ENCODE data around the gene ANGPTL2.

ANGPTL2 gene

DNA sequence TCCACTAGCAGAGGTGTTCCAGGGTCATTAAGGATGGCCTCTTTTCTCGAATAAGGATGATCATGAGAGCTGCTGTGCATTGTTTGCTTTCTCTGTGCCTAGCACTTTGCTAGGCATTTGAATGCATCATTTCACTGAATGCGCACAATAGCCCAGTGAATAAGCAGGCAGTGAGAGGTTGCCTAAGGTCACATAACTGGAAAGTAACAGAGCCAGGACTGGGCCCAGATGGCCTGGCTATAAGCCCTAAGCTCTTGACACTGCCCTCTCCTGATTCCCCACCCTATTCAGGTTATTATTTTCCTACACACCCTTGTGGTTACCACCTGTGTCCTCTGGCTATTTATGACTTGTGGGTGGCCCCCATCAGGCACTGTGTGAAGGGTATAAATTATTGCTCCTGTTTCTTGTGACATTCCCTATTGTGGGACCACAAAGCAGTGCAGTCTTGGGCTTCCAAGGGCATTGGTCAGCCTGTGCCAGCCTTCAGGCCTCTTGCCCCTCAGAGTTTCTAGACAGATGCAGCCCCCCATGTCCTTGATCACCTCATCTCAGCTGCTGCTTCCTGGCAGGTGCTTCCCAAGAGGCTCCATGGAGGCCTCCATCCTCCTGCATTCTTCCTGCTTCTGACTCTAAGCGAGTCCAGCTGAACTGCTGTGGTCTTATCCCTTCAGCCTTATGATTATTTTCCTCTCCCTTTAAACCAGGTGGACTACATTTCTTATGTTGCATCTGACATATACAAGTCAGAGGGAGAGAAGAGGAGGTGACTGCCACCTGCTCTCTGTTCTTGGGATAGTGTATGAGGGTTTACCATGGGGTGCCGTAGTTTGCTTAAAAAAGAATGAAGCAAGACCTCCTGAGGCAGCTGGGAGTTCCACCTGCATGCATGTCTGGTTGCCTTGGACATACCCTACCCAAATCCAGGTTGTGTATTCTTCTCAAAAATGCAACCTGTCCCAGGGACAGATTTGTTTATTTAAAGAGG, 47.6 kb downstream of the ANGPTL2 start:
- no peak for DNase-seq

DNA sequence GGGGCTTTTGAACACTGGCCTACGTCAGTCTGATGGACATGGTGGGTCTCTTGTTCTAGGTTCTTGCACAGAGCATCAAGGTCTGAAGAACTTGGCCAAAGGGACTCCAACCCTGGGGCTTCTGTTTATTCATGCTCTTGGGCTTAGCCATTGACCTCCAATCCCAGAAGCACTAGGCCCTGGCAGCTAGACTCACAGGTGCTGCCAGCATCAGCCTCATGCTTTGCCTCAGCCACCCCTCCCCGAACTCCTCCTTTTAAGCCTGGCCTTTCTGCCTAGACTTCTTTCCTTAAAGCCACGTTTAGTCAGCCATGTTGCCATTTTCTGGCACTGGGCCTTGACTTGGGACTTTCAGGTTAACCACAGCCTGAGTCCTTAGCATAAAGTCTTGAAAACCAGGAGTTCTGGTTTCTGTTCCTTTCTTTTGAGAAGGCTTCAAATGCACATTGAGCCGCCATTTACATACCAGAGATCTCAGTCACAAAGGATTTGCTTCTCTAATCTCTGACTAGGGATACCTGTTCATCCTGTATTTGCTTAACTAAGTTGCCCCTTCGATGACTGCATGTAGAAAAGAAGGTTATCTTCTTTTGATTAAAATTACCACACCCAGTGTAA, 54.7 kb downstream of the ANGPTL2 start:
- peak; percentile 86 for DNase-seq

- DNase-seq, result peak; percentile 53
Observed at GRCh38 chr9:127066851-127067136, 55.6 kb downstream of the ANGPTL2 start.

DNA sequence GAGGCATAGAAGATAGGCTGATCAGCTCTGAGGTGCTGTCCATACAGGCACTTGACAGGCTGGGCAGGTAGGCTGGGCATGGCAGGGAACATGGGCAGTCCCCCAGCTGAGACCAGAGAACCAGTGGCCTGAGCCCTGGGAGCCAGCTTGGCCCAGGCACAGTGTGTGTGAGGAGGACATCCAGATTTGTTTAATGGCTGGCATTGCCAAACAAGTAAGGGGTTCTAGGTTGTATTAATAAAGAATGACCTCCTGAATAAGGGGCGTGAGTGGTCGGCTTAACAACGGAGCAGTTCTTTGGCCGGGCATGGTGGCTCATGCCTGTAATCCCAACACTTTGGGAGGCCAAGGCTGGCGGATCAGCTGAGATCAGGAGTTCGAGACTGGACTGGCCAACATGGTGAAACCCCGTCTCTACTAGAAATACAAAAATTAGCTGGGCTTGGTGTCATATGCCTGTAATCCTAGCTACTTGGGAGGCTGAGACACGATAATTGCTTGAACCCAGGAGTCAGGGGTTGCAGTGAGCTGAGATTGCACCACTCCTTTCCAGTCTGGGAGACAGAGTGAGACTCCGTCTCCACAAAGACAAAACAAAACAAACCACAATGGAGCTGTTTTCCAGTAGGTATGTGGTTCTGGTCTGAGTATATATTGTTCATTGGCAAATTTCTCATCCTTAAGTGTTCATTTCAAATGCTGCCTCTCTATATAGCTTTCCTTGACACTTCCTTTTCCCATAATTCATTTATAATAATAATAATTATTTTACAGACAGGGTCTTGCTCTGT, 56.2 kb downstream of the ANGPTL2 start:
- no peak for DNase-seq

DNA sequence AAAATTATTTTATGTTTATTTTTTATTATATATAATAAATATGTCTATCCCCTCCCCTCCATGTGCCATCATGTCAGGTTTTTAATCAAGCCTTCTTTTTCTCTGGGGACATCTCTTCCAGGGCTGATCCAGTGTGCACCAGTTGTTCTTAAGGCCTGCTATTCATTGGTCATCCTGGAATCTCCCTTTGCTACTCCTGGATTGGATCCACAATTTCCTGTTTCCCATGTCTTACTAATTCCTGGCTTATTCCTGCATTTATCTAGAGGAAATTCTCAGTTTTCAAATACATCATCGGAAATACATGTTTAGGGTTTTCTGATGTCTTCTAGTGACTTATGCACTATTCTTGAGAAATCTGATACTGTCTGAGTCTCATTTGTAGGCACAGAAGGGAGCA, 56.8 kb downstream of the ANGPTL2 start:
- no peak for DNase-seq

DNA sequence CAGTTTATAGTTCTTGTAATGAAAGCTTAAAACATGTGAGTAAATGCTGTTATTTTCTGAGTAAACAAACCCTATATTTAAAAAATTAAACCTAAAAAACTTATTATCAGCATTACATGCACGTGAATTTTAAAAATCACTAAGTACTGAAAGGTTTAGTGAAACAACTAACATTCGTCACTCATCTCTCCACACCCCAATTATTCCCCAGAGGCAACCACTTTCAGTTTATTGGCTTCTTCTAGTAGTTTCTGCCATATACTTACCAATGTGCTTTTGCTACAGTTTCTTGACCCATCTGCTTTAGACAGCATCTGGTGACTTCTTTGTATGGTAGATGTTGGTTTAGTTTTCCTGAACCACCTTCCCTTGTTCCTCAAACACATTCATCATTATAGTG, 58.1 kb downstream of the ANGPTL2 start:
- DNase-seq, result no peak

- no peak for DNase-seq
Observed at GRCh38 chr9:127061411-127061810, 61.0 kb downstream of the ANGPTL2 start.

DNA sequence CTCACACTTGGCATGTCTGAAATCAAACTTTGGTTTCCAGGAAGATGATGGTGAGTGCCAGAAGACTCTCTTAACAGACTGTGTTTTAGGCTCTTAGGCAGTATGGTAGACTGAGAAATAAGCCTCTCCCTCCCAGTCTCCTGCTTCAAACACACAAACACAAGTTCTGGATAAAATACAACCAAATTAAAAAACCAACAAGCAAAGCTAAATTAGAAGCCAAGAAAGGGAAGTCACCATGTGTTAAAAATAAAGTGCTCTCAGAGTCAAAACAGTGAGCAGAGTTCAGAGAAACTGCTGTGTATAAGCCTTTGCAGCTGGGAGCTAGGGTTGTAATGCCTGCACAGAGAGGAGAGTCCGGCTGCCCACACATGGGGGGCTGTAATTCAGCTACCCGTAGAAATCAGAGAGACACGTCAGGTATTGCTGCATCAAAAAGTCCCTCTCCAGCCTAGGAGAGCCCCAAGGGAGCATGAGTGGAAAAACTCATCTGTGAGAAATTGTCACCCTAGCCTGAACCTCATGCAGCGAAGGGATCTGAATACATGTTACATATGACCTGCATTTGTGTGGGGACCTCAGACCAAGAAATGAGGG, 62.6 kb downstream of the ANGPTL2 start:
- DNase-seq, result peak; percentile 29

GRCh38 chr9:127059030-127059429, 63.4 kb downstream of the ANGPTL2 start:
- DNase-seq, result no peak

DNA sequence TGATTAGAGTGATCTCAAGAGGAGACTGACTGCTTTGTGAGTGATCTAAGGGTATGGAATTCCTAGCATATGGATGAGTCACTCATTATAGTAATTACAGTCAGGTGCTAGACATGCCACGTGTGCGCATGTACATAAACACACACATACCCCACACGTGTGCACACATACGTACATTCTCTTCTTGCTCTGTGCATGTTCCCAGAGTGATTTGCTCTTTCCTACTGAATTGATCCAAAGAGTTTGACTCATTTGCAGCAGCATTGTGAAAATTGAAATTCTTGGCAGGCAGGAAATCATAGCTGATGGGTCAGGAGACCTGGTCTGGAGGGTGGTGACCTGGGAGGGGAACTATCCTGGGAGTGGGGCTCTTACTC, 63.8 kb downstream of the ANGPTL2 start:
- no peak for DNase-seq

DNA sequence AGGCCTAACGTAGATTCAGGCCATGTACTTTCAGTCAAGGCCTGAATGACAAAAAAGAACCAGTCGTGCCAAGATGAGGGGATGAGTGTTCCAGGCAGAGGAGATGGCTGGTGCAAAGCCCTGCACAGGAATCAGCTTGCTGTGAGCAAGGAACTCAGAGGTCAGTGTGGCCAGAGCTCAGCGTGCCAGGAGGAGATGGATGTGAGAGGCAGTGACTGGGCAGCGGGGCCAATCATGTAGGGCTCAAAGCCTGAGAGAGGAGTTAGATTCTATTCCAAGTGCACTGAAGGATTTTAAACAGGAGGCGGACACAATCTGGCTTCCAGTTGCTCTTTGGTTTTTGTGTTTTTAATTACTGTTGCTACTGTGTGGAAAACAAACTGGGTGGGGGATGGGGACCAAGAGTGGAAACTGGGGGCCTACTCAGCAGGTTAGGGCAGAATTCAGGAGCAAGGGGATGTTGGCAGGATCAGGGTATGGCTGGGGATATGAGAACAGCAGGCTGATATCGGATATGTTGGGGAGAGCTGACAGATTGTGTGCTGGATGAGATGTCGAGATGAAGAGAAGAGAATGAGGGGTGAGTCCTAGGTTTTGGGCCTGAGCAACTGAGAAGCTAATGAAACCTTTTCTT, 64.3 kb downstream of the ANGPTL2 start:
- DNase-seq, result no peak

- no peak for DNase-seq
Observed at GRCh38 chr9:127056446-127056845, 66.0 kb downstream of the ANGPTL2 start.

GRCh38 chr9:127055745-127056402, 66.6 kb downstream of the ANGPTL2 start:
- DNase-seq, result no peak

- no peak for DNase-seq
Observed at GRCh38 chr9:127053960-127054359, 68.5 kb downstream of the ANGPTL2 start.

- DNase-seq, result no peak
Observed at GRCh38 chr9:127053057-127053821, 69.2 kb downstream of the ANGPTL2 start.

DNA sequence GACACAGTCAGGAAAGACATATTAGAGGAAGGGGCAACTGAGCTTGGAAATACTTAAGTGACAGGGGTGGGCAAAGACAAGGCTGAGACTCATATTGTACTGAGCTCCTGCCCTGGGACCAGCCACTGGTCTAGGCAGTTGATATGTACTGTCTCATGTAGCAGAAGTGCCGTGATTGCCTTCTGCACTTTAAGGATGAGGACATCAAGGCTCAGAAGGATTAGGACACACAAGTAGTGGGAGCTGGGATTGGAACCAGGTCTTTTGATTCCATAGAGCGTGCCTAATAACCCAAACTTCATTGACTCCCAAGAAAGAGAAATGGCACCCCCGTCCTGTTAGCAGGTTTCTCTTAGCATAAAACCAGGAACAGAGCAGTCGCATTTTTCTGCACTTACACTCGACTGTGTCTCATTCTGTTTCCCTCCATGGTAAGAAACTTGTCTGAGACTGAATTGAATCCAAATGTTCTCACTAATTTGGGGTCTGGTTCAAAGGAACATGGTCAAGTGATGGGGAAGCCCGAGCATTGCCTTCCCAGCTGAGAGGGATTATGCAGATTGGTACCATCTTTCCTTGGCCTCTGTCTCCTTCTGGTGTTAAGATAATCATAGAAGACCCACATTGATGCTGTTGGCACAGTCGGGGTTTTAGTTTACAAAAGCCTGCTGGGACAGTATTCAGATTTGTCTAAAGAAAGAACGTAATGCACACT, 70.4 kb downstream of the ANGPTL2 start:
- no peak for DNase-seq

GRCh38 chr9:127050591-127051001, 71.8 kb downstream of the ANGPTL2 start:
- no peak for DNase-seq

DNA sequence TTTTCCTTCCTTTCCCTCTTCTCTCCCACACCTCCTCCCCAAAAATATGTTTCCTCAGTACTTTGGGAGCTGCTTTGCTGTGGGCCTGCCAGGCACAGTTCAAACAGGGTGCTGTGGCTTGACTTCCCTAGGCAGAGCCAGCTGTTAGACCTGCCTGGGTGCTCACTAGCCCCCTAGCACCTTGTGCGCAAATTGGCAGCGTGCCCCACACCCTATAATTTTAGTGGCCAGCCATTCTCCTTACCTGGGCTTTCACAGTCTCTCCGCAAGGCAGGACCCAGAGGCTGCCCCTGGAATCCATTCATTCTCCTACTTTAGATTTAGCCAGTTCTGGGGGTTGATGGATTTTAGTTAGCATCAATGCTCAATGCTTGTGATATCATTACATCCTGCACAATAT, 72.3 kb downstream of the ANGPTL2 start:
- no peak for DNase-seq

- DNase-seq, result no peak
Observed at GRCh38 chr9:127049581-127049980, 72.9 kb downstream of the ANGPTL2 start.

DNA sequence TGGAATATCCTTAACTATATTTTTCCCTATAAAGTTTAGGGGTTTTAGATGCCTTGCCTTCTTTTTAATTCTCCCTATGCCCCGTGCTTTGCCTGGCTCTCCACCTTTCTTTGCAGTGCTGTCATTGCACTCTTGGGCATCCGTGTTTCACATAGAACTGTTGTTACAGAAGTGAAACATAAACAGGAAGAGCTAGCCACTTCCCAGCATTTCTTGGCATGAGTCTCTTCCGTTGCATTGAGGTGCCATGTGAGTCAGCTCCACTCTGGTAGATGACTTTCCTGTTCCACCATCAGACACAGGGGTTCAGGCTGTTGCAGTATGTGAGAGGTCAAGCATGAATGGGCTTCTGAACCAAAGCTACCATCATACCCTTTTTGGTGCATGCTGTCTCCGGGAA, 73.4 kb downstream of the ANGPTL2 start:
- peak; percentile 91 for DNase-seq

DNA sequence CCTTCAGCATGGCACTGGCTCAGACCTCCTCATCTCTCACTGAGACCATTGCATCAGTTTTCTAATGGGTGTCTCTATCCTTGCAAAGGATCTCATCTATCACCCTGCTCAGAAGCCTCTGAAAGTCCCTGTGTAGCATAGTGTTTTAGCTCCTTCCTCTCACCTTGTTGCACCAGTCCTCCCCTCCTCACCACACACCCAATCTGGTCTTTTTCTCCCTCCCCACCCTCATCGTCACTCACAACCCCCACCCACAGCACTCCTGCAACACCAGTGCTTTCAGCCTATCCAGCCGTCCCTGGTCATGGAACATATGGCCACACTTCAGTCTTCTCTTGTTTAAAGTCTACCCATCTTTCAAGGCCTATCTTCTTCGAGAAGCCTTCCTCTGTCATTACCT, 74.5 kb downstream of the ANGPTL2 start:
- DNase-seq, result no peak

Measured in MV-4-11 (cell line).